ENCODE data around the gene NECTIN4. TPM values are rescaled to one million over a fixed set of nuclear protein-coding genes. Genes with fewer than 3 reads are reported as not detected.

Gene NECTIN4
- total RNA-seq, 1 donor from 2014 or later, result 42.7 TPM

GRCh38 chr1:161045736-161046604, 43.4 kb downstream of the NECTIN4 start, which contains the start of gene USF1:
USF1 (minus strand) TSS chr1:161045977; CDS start chr1:161043275, 2,702 bp downstream.
- Histone ChIP-seq H3K4me3 (peak within 1 kb of the TSS; percentile 66 to 79), H3K4me1 (peaks cover 23% of the 10 kb centered on the region), H3K27me3 (no peaks in the 10 kb centered on the region), H3K36me3 (peaks cover 0 to 23% of the 10 kb centered on the region in 2 donors), H3K9me3 (no peaks in the 10 kb centered on the region), H3K27ac (peak within 1 kb of the TSS; percentile 95)
- DNase-seq (ENCODE audit: extremely low spot score in 2 of 2), result peak in 1 of 2 donors; percentile 96
- no peak for TF ChIP-seq CTCF (IDR thresholded peaks at IDR 0.05)
- peak; percentile 90 to 98 for TF ChIP-seq POLR2AphosphoS5 (IDR thresholded peaks at IDR 0.05; ENCODE audit: insufficient read depth in 1 of 2, low read depth in 1 of 2)
- peak in 1 of 2 donors; percentile 75 for TF ChIP-seq POLR2A (IDR thresholded peaks at IDR 0.05)
- intact Hi-C loops (cut with DNase I), result loop anchor here (5.0 kb wide), 1 partner anchor 51 kb away; the partner anchor contains the start of gene KLHDC9

- Histone ChIP-seq H3K4me1 (peaks cover 23% of the 10 kb centered on the region), H3K27ac (peak overlapping the region; percentile 95), H3K4me3 (peak overlapping the region; percentile 66 to 79), H3K36me3 (peaks cover 0 to 31% of the 10 kb centered on the region in 2 donors), H3K27me3 (no peaks in the 10 kb centered on the region), H3K9me3 (no peaks in the 10 kb centered on the region)
- peak in 1 of 2 donors; percentile 36 for TF ChIP-seq POLR2AphosphoS5 (IDR thresholded peaks at IDR 0.05; ENCODE audit: insufficient read depth in 1 of 2, low read depth in 1 of 2)
- no peak for TF ChIP-seq CTCF (IDR thresholded peaks at IDR 0.05)
- no peak for TF ChIP-seq POLR2A (IDR thresholded peaks at IDR 0.05)
- DNase-seq (ENCODE audit: extremely low spot score in 2 of 2), result no peak
- intact Hi-C loops (cut with DNase I), result loop anchor here (5.0 kb wide), 1 partner anchor 52 kb away; the partner anchor contains the start of gene KLHDC9
These were observed 44.2 kb downstream of the NECTIN4 start for GRCh38 chr1:161044908-161045735.

- DNase-seq (ENCODE audit: extremely low spot score in 2 of 2), result no peak
- intact Hi-C loops (cut with DNase I), result no loop called here
These were observed 44.8 kb downstream of the NECTIN4 start for GRCh38 chr1:161044535-161044907.

GRCh38 chr1:161039546-161039945, 49.8 kb downstream of the NECTIN4 start:
- Histone ChIP-seq H3K4me3 (no peak overlapping the region), H3K27me3 (no peaks in the 10 kb centered on the region), H3K27ac (no peak overlapping the region), H3K4me1 (peaks cover 38% of the 10 kb centered on the region), H3K9me3 (no peaks in the 10 kb centered on the region), H3K36me3 (peaks cover 0 to 41% of the 10 kb centered on the region in 2 donors)
- intact Hi-C loops (cut with DNase I), result no loop called here
- DNase-seq (ENCODE audit: extremely low spot score in 2 of 2), result no peak
- no peak for TF ChIP-seq POLR2AphosphoS5 (IDR thresholded peaks at IDR 0.05; ENCODE audit: insufficient read depth in 1 of 2, low read depth in 1 of 2)
- TF ChIP-seq POLR2A (IDR thresholded peaks at IDR 0.05), result no peak
- no peak for TF ChIP-seq CTCF (IDR thresholded peaks at IDR 0.05)

More at GRCh38 chr1:161044535-161044907, 44.8 kb downstream of the NECTIN4 start:
- Histone ChIP-seq H3K4me1 (peaks cover 23% of the 10 kb centered on the region), H3K36me3 (peaks cover 0 to 37% of the 10 kb centered on the region in 2 donors), H3K27ac (peak overlapping the region; percentile 95), H3K9me3 (no peaks in the 10 kb centered on the region), H3K4me3 (peak overlapping the region; percentile 66 to 79), H3K27me3 (no peaks in the 10 kb centered on the region)
- no peak for TF ChIP-seq POLR2AphosphoS5 (IDR thresholded peaks at IDR 0.05; ENCODE audit: insufficient read depth in 1 of 2, low read depth in 1 of 2)
- no peak for TF ChIP-seq POLR2A (IDR thresholded peaks at IDR 0.05)
- TF ChIP-seq CTCF (IDR thresholded peaks at IDR 0.05), result no peak

Data from vagina (tissue), 2 donors.